Fibroblast of upper back skin (primary cell): Measurements from ENCODE around the gene KLHL29.

Experiments
- DNase-seq: peaks from one replicate; pipeline ENCODE4 v3.0.0-alpha.2; 2013

The KLHL29 gene

GRCh38 chr2:23751747-23752265, 366.8 kb downstream of the KLHL29 start:
- peak; percentile 35 for DNase-seq

- DNase-seq = no peak
Observed at GRCh38 chr2:23753291-23754010, 368.5 kb downstream of the KLHL29 start.

- DNase-seq = no peak
Observed at GRCh38 chr2:23754970-23755369, 370.0 kb downstream of the KLHL29 start.

- DNase-seq = peak; percentile 54
Observed at GRCh38 chr2:23756593-23757292, 371.8 kb downstream of the KLHL29 start.

DNA sequence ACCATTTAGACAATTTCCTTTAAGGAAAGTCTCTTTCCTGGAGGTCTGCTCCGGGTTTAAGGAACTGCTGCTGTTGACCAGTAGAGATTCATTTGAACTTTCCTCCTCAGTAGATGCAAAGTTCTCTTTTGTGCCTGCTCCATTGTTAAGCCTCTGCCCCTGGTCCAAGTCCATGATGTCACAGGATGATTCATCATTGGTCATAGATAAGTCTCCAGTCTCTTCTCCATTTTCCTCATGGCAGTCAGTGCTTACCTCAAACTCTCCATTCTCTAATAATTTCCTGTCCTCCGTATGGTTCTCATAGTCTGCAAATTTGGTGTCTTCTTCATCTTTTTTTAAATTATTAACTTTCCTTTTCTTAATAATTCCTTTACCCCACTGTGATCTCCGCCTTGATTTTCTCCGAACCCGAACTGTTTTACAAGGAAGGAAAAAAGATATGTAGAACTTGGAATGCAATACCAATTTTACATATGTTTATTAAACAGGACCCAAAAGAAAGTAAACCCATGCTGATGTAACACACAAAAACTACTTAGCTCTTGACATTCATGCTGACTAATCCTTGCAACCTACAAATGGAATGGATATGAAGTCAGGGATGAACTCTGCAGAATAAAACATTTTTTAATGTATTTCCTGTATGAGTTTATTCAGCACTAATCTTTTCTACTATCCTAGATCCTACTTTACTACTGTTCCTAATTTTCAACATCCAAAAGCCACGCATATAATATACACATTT, 372.9 kb downstream of the KLHL29 start:
- peak; percentile 79 for DNase-seq
